Measurements from ENCODE around the gene PRPF19.
"Not testable (repeated sequence)": the region's sequence is repeated elsewhere in the genome, so short reads cannot be mapped to it uniquely, and the experiment has no call there.

Gene PRPF19

GRCh38 chr11:60923800-60924109 is 17.4 kb upstream of the PRPF19 start:
- DNase-seq (ENCODE audit: low read depth in 2 of 2): no peak

GRCh38 chr11:60923326-60923725 is 16.9 kb upstream of the PRPF19 start:
- no peak for DNase-seq (ENCODE audit: low read depth in 2 of 2)

- no peak for DNase-seq (ENCODE audit: low read depth in 2 of 2)
These were observed 16.5 kb upstream of the PRPF19 start for GRCh38 chr11:60922906-60923305.

- no peak for DNase-seq (ENCODE audit: low read depth in 2 of 2)
These were observed 15.5 kb upstream of the PRPF19 start for GRCh38 chr11:60921777-60922335.

- DNase-seq (ENCODE audit: low read depth in 2 of 2): no peak
These were observed 14.9 kb upstream of the PRPF19 start for GRCh38 chr11:60921259-60921658.

GRCh38 chr11:60919956-60920355 is 13.6 kb upstream of the PRPF19 start:
- DNase-seq (ENCODE audit: low read depth in 2 of 2): no peak

- DNase-seq (ENCODE audit: low read depth in 2 of 2): no peak
These were observed 12.9 kb upstream of the PRPF19 start for GRCh38 chr11:60919320-60919719.

- DNase-seq (ENCODE audit: low read depth in 2 of 2): no peak
These were observed 12.5 kb upstream of the PRPF19 start for GRCh38 chr11:60918939-60919265.

- DNase-seq (ENCODE audit: low read depth in 2 of 2): no peak
These were observed 12.0 kb upstream of the PRPF19 start for GRCh38 chr11:60918251-60918938.

- no peak for DNase-seq (ENCODE audit: low read depth in 2 of 2)
These were observed 10.9 kb upstream of the PRPF19 start for GRCh38 chr11:60917267-60917666.

GRCh38 chr11:60916669-60917206 is 10.4 kb upstream of the PRPF19 start:
- no peak for DNase-seq (ENCODE audit: low read depth in 2 of 2)

- DNase-seq (ENCODE audit: low read depth in 2 of 2): peak; percentile 40 to 67
These were observed 9.0 kb upstream of the PRPF19 start for GRCh38 chr11:60915248-60915914.

GRCh38 chr11:60914633-60915247 is 8.4 kb upstream of the PRPF19 start:
- no peak for DNase-seq (ENCODE audit: low read depth in 2 of 2)

- peak; percentile 79 to 83 for DNase-seq (ENCODE audit: low read depth in 2 of 2)
These were observed 7.6 kb upstream of the PRPF19 start, which contains the start of gene TMEM109 for GRCh38 chr11:60913793-60914632. TMEM109 (plus strand) TSS chr11:60914158; CDS start chr11:60919694, 5,536 bp downstream.

- no peak for DNase-seq (ENCODE audit: low read depth in 2 of 2)
These were observed 6.6 kb upstream of the PRPF19 start for GRCh38 chr11:60912851-60913528.

- no peak for DNase-seq (ENCODE audit: low read depth in 2 of 2)
These were observed 6.0 kb upstream of the PRPF19 start for GRCh38 chr11:60912223-60912850.

GRCh38 chr11:60910711-60911380 is 4.5 kb upstream of the PRPF19 start:
- no peak for DNase-seq (ENCODE audit: low read depth in 2 of 2)

- DNase-seq (ENCODE audit: low read depth in 2 of 2): no peak
These were observed 3.9 kb upstream of the PRPF19 start for GRCh38 chr11:60910281-60910687.

GRCh38 chr11:60909680-60910280 is 3.4 kb upstream of the PRPF19 start:
- DNase-seq (ENCODE audit: low read depth in 2 of 2): not testable (repeated sequence)

- no peak for DNase-seq (ENCODE audit: low read depth in 2 of 2)
These were observed 2.4 kb upstream of the PRPF19 start for GRCh38 chr11:60908803-60909202.

Measured in stimulated activated CD4-positive, alpha-beta T cell treated with anti-CD3 and anti-CD28 coated beads, Interleukin-12 subunit alpha, Interleukin-12 subunit beta, amount 100 ng/mL, for 24 hours (primary cell).